PFSK-1 (cell line): ENCODE data around the gene SUCO.

Source experiments
- FOXP2 ChIP-seq: optimal IDR thresholded peaks from 2 replicates; pipeline ENCODE3; 2011; ENCODE audit warnings: borderline replicate concordance, control low read depth, inconsistent platforms; ENCODE audit not compliant: insufficient read depth; ENCODE audit errors: extremely low read length, extremely low read depth
- POLR2AphosphoS5 ChIP-seq: IDR thresholded peaks from 2 replicates; pipeline ENCODE4 v1.6.1; 2012; ENCODE audit warnings: low read depth, mild to moderate bottlenecking, control low read depth, low read length, moderate library complexity
- REST ChIP-seq, 2 experiments: IDR thresholded peaks; 2 replicates each; pipeline versions ENCODE4 v1.6.1 to v1.8.0; 2011 to 2012; ENCODE audit warnings: low read depth in 2 of 2, low read length in 2 of 2, control low read depth in 1 of 2, inconsistent platforms in 1 of 2, mild to moderate bottlenecking in 1 of 2, moderate library complexity in 1 of 2; ENCODE audit not compliant: insufficient read depth in 1 of 2
- SIN3A ChIP-seq: IDR thresholded peaks from 2 replicates; pipeline ENCODE4 v1.6.1; 2012; ENCODE audit warnings: mild to moderate bottlenecking, low read length, moderate library complexity, borderline replicate concordance; ENCODE audit not compliant: insufficient read depth
- TAF1 ChIP-seq: IDR thresholded peaks from 2 replicates; pipeline ENCODE4 v1.6.1; 2012; ENCODE audit warnings: low read length, control low read depth, borderline replicate concordance; ENCODE audit not compliant: insufficient read depth

Gene SUCO

DNA sequence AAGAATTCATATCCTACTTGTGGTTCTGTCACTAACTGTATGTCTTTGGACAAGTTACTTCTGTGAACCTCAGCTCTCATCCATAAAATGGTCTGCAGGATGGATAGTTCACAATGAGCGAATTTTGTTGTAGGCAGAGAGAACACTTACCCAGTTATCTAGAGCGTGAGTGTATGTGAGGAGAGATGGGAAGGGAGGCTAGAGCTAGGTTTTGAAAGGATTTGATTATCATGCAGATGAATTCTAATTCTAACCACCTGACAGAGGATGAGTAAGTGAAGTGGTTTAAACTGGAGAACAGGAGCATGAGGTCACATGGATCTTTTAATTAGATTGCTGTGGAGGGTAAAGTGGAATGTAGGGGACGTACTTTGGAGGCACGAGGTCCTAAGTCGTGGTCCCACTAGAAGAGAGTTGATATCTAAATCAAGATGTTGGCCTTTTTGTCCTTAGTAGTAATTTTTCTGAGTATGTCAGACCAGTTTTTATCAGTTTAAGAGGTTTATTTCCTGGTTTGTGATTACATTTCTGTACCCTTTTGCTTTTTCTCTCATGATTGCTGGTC lies 5.0 kb downstream of the SUCO start:
- no peak for TF ChIP-seq FOXP2
- no peak for TF ChIP-seq REST (IDR thresholded peaks at IDR 0.05; ENCODE audit: insufficient read depth in 1 of 2, low read depth in 2 of 2, low read length in 2 of 2)
- no peak for TF ChIP-seq SIN3A
- TF ChIP-seq TAF1: no peak
- TF ChIP-seq POLR2AphosphoS5: no peak

GRCh38 chr1:172540635-172541034 lies 7.7 kb downstream of the SUCO start:
- no peak for TF ChIP-seq TAF1
- no peak for TF ChIP-seq REST (IDR thresholded peaks at IDR 0.05; ENCODE audit: insufficient read depth in 1 of 2, low read depth in 2 of 2, low read length in 2 of 2)
- TF ChIP-seq SIN3A: no peak
- no peak for TF ChIP-seq POLR2AphosphoS5
- TF ChIP-seq FOXP2: no peak

DNA sequence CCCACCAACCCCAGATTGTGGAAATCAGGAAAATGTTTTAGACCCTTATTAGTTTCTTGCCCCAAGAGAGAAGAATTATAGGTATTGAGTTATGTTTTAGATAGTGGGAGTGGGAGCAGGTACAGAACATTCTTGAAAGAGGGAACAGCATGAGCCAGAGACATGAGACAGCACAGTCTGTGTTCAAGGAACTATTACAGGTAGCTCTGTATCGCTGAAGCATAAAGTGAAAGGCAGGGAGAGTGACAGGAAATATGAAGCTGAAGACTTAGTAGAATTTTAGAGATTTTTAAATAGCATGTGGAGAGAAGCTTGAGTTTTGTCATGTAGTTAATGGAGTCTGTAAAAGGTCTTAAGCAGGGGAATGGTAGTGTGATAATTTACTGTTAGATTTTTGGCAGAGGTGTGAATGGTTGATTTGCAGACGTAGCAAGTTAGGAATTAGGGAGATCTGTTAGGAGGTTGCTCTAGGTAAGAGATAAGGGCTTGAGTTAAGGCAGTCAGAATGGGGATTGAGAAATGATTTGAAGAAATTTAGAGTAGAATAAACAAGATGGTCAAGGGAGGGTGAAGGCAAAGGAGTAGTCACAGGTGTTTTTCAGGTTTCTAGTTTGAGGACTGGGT lies 11.6 kb downstream of the SUCO start:
- TF ChIP-seq FOXP2 (no peak), REST (IDR thresholded peaks at IDR 0.05; ENCODE audit: insufficient read depth in 1 of 2, low read depth in 2 of 2, low read length in 2 of 2) (no peak), POLR2AphosphoS5 (no peak), SIN3A (no peak), TAF1 (no peak)

- no peak for TF ChIP-seq TAF1
- no peak for TF ChIP-seq POLR2AphosphoS5
- no peak for TF ChIP-seq SIN3A
- no peak for TF ChIP-seq REST (IDR thresholded peaks at IDR 0.05; ENCODE audit: insufficient read depth in 1 of 2, low read depth in 2 of 2, low read length in 2 of 2)
- TF ChIP-seq FOXP2: no peak
Measured at GRCh38 chr1:172545396-172546004, 12.6 kb downstream of the SUCO start.
